Esophagus muscularis mucosa (tissue), 4 donors: ENCODE results near the gene SPATS2.

ENCODE experiments used
- CTCF ChIP-seq, 3 experiments: fragments of 200-600 bp in 2 of 3; fragments of 450-650 bp in 1 of 3; sonication (generic) in 2 of 3; IDR thresholded peaks; one replicate each; pipeline ENCODE4 v1.5.1; 2017 to 2019; ENCODE audit warnings: antibody characterized with exemption in 3 of 3, mild to moderate bottlenecking in 2 of 3, moderate library complexity in 1 of 3
- EP300 ChIP-seq: sonication (generic); formaldehyde crosslinking; IDR thresholded peaks from one replicate; pipeline ENCODE4 v1.6.1; 2017; ENCODE audit warnings: antibody characterized with exemption
- POLR2A ChIP-seq: fragments of 450-650 bp; IDR thresholded peaks from one replicate; pipeline ENCODE4 v1.6.1; 2017; ENCODE audit warnings: antibody characterized with exemption, moderate library complexity, mild to moderate bottlenecking, low read depth
- POLR2AphosphoS5 ChIP-seq, 2 donors: sonication (generic); formaldehyde crosslinking; IDR thresholded peaks; one replicate each; pipeline ENCODE4 v1.6.1; 2017; ENCODE audit warnings: antibody characterized with exemption in 2 of 2

GRCh38 chr12:49565406-49566265 lies 198.4 kb downstream of the SPATS2 start:
- TF ChIP-seq EP300 (no peak), POLR2A (no peak), CTCF (IDR thresholded peaks at IDR 0.05) (no peak), POLR2AphosphoS5 (IDR thresholded peaks at IDR 0.05) (no peak)
